A673 (cell line): ENCODE results near the gene LPAR2. TPM values are rescaled to one million over a fixed set of nuclear protein-coding genes. Genes with fewer than 3 reads are reported as not detected.
A peak's percentile ranks its signal among the peaks of the same experiment; 100 is the strongest.

Source experiments
- Bru-seq: library from RNA; stranded (reverse); fragments of 400-500 nt; gene quantifications from one replicate; lab custom pipeline; 2021; lab: Mats Ljungman, UMichigan
- BruChase-seq, 2 experiments: library from RNA; stranded (reverse); fragments of 400-500 nt; gene quantifications; one replicate each; lab custom pipeline; 2021; lab: Mats Ljungman, UMichigan
- BruUV-seq: library from RNA; stranded (reverse); fragments of 400-500 nt; replicated peaks from 2 replicates; lab custom pipeline; 2021; lab: Mats Ljungman, UMichigan
- CTCF ChIA-PET: fragments of 300-600 bp; sonication (Branson Sonifier 250); formaldehyde crosslinking; loops from one replicate; lab custom pipeline; 2022; ENCODE audit warnings: antibody characterized with exemption; lab: Charles Lee
- POLR2A ChIA-PET: fragments of 300-600 bp; sonication (Branson Sonifier 250); formaldehyde crosslinking; loops from one replicate; lab custom pipeline; 2022; ENCODE audit warnings: antibody characterized with exemption; ENCODE audit not compliant: low non-redundant PET; lab: Charles Lee
- DNase-seq: peaks from one replicate; pipeline ENCODE4 v3.0.0-alpha.2; 2015; ENCODE audit warnings: low spot score
- H3K27ac ChIP-seq: fragments of 200-600 bp; sonication (generic); 2 replicates; pipeline ENCODE4 v1.5.1; 2016; ENCODE audit warnings: mixed run types, low read depth, mild to moderate bottlenecking, mixed read lengths, antibody characterized with exemption, low read length; ENCODE audit not compliant: poor library complexity, severe bottlenecking
- H3K27me3 ChIP-seq: fragments of 200-600 bp; sonication (generic); replicated peaks from 2 replicates; pipeline ENCODE4 v1.6.1; 2017; ENCODE audit warnings: mixed run types, low read depth, mild to moderate bottlenecking, mixed read lengths, antibody characterized with exemption, low read length; ENCODE audit not compliant: insufficient read depth, poor library complexity
- H3K36me3 ChIP-seq: fragments of 200-600 bp; sonication (generic); 2 replicates; pipeline ENCODE4 v1.6.1; 2016; ENCODE audit warnings: mixed run types, mild to moderate bottlenecking, mixed read lengths, antibody characterized with exemption, low read length; ENCODE audit not compliant: insufficient read depth, poor library complexity, severe bottlenecking
- H3K4me1 ChIP-seq: fragments of 200-600 bp; sonication (generic); 2 replicates; pipeline ENCODE4 v1.6.1; 2017; ENCODE audit warnings: mixed run types, mild to moderate bottlenecking, mixed read lengths, antibody characterized with exemption, low read length; ENCODE audit not compliant: insufficient read depth, poor library complexity, severe bottlenecking
- H3K4me3 ChIP-seq: fragments of 200-600 bp; sonication (generic); 2 replicates; pipeline ENCODE4 v1.5.1; 2016; ENCODE audit warnings: low read depth, mixed run types, mild to moderate bottlenecking, mixed read lengths, low read length; ENCODE audit not compliant: poor library complexity, severe bottlenecking
- H3K9me3 ChIP-seq: fragments of 200-600 bp; sonication (generic); 2 replicates; pipeline ENCODE4 v1.6.1; 2016; ENCODE audit warnings: mixed run types, low read depth, mild to moderate bottlenecking, mixed read lengths, antibody characterized with exemption, low read length; ENCODE audit not compliant: poor library complexity, severe bottlenecking
- CTCF ChIP-seq: fragments of 300-800, 200-600 bp; sonication (generic); conservative IDR thresholded peaks from 2 replicates; pipeline ENCODE4 v1.5.1; 2017; ENCODE audit warnings: low read depth, mild to moderate bottlenecking, antibody characterized with exemption, low read length, moderate library complexity, mixed read lengths
- EZH2 ChIP-seq: fragments of 200-600 bp; sonication (generic); IDR thresholded peaks from 2 replicates; pipeline ENCODE4 v1.6.1; 2017; ENCODE audit warnings: borderline replicate concordance, low read depth, mild to moderate bottlenecking, mixed read lengths, antibody characterized with exemption, low read length; ENCODE audit not compliant: poor library complexity, severe bottlenecking
- intact Hi-C: fragments of 100-400 bp; cut with micrococcal nuclease; formaldehyde crosslinking; loops from one replicate; pipeline ENCODE4 v1.10.0; 2022; ENCODE audit not compliant: unreplicated experiment
- long read RNA-seq: library from polyadenylated mRNA; stranded (forward); transcript quantifications from one replicate; pipeline ENCODE4 v2.0.0, GENCODE V29; 2022
- total RNA-seq: library from RNA; stranded (reverse); gene quantifications from 2 replicates; pipeline ENCODE4 v1.2.3, GENCODE V29; 2021

The LPAR2 gene
- total RNA-seq (17.2 and 20.6 TPM in 2 replicates), Bru-seq, nascent RNA (percentile 44 among the genes with signal in this experiment), BruChase-seq, experiment 1, labeled RNA remaining after a 2-hour chase (percentile 59 among the genes with signal in this experiment), BruChase-seq, experiment 2, labeled RNA remaining after a 6-hour chase (percentile 59 among the genes with signal in this experiment)
- long read RNA-seq, transcript LPAR2-201 (3 exons, 1,791 nt): major isoform, 16 of 34 reads
- long read RNA-seq, partial matches to known transcripts: 6 of 34 reads
- long read RNA-seq, other reads (novel, unspliced or antisense): 12 of 34 reads

- H3K9me3 ChIP-seq: no peaks in the 10 kb centered on the region
- peak within 1 kb of the TSS; percentile 65 for H3K27ac ChIP-seq
- peak; percentile 55 for DNase-seq
- CTCF ChIA-PET: interaction anchor here (0.5 to 0.6 kb wide), 3 partner anchors 15 to 470 kb away, joined by 4 to 8 read pairs (median 5); no protein-coding TSS in a partner anchor
- peaks cover 17% of the 10 kb centered on the region for H3K4me1 ChIP-seq
- H3K27me3 ChIP-seq: no peaks in the 10 kb centered on the region
- no TSS peak for BruUV-seq
- POLR2A ChIA-PET: no interaction called here
- H3K4me3 ChIP-seq: peak within 1 kb of the TSS; percentile 80
- no peak for TF ChIP-seq CTCF
- intact Hi-C loops: loop anchor here (2.0 kb wide), 1 partner anchor 37 kb away; no protein-coding TSS in a partner anchor
- H3K36me3 ChIP-seq: no peaks in the 10 kb centered on the region
These were observed at the start of gene LPAR2 for GRCh38 chr19:19627621-19628500. Gene LPAR2, minus strand, starts transcription at chr19:19628220. Its CDS starts 945 bp downstream, at chr19:19627275.

GRCh38 chr19:19677579-19677978 lies 49.6 kb upstream of the LPAR2 start:
- Histone ChIP-seq H3K27ac (no peak overlapping the region), H3K4me3 (no peak overlapping the region), H3K27me3 (no peaks in the 10 kb centered on the region), H3K9me3 (peaks cover 28% of the 10 kb centered on the region), H3K36me3 (peaks cover 40% of the 10 kb centered on the region), H3K4me1 (no peaks in the 10 kb centered on the region)
- CTCF ChIA-PET: no interaction called here
- intact Hi-C loops: no loop called here
- POLR2A ChIA-PET: no interaction called here
- no peak for DNase-seq
- TF ChIP-seq EZH2 (no peak), CTCF (no peak)
- BruUV-seq: no TSS peak

DNA sequence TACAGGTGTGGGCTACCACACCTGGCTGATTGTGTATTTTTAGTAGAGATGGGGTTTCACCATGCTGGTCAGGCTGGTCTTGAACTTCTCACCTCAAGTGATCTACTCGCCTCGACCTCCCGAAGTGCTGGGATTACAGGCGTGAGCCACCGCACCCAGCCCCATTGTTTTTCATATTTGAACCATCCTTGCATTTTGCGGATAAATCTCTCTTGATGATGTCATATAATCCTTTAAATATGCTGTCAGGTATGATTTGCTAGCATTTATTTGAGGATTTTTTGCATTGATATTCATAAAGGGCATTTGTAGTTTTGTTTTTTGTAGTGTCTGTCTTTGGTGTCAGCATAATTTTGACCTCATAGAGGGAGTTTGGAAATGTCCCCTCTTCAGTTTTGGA lies 46.3 kb upstream of the LPAR2 start:
- peaks cover 7% of the 10 kb centered on the region for H3K4me1 ChIP-seq
- H3K27ac ChIP-seq: no peak overlapping the region
- peaks cover 14% of the 10 kb centered on the region for H3K9me3 ChIP-seq
- peaks cover 32% of the 10 kb centered on the region for H3K36me3 ChIP-seq
- no peak for TF ChIP-seq CTCF
- no peak for TF ChIP-seq EZH2
- H3K4me3 ChIP-seq: no peak overlapping the region
- intact Hi-C loops: no loop called here
- no peaks in the 10 kb centered on the region for H3K27me3 ChIP-seq
- no peak for DNase-seq
- no TSS peak for BruUV-seq
- CTCF ChIA-PET: no interaction called here
- POLR2A ChIA-PET: no interaction called here
